ENCODE measurements around the gene OGDH. TPM values are rescaled to one million over a fixed set of nuclear protein-coding genes. Genes with fewer than 3 reads are reported as not detected.

The OGDH gene
- total RNA-seq, 2 donors from 2014 or later, result 277 to 390 TPM

DNA sequence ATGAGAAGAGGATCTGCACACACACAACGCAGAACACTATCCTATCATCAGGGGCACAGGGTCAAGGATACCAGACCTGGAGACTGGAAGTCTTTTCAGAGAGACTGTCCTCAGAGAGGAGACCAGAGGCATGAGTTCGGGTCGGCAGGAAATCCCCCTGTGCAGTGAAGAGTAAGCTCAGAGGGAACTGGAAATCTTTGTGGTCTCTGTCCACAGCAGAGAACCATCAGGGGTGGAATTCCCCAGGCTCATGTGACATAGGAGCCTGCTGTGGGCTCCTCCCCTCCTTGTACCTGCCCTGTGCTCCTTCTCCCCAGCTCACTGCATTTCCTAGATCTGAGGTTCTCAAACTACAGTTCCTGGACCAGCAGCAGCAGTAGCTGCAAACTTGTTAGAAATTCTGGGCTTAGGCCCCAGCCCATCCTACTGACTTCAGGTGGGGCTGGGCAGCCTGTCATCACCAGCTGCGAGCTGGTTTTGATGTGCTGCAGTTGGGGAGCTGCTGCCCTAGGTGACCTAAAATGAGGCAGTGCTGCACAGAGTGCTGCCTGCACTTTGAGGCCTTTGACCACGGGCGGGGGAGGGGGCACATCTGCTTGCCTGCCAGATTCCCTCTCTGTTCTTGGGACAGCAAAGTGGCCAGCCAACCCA lies 144.6 kb downstream of the OGDH start:
- no peaks in the 10 kb centered on the region for H3K36me3 ChIP-seq
- peaks cover 0 to 52% of the 10 kb centered on the region in 2 donors for H3K4me1 ChIP-seq
- TF ChIP-seq CTCF (IDR thresholded peaks at IDR 0.05), result no peak
- H3K4me3 ChIP-seq, result no peak overlapping the region
- no peaks in the 10 kb centered on the region for H3K9me3 ChIP-seq
- H3K27me3 ChIP-seq, result no peaks in the 10 kb centered on the region
- H3K27ac ChIP-seq, result no peak overlapping the region
- DNase-seq (ENCODE audit: low spot score), result no peak

- Histone ChIP-seq H3K36me3 (peaks cover 1% of the 10 kb centered on the region), H3K4me3 (no peak overlapping the region), H3K27me3 (no peaks in the 10 kb centered on the region), H3K4me1 (peaks cover 0 to 70% of the 10 kb centered on the region in 2 donors), H3K27ac (no peak overlapping the region), H3K9me3 (no peaks in the 10 kb centered on the region)
- no peak for DNase-seq (ENCODE audit: low spot score)
- TF ChIP-seq CTCF (IDR thresholded peaks at IDR 0.05), result no peak
Observed at GRCh38 chr7:44752822-44753221, 146.4 kb downstream of the OGDH start.

- peaks cover 0 to 63% of the 10 kb centered on the region in 2 donors for H3K4me1 ChIP-seq
Observed at GRCh38 chr7:44754802-44755697, 148.6 kb downstream of the OGDH start.

GRCh38 chr7:44755698-44756627 lies 149.5 kb downstream of the OGDH start:
- Histone ChIP-seq H3K4me1 (peaks cover 0 to 53% of the 10 kb centered on the region in 2 donors), H3K4me3 (no peak overlapping the region), H3K27me3 (no peaks in the 10 kb centered on the region), H3K9me3 (no peaks in the 10 kb centered on the region), H3K36me3 (peaks cover 28% of the 10 kb centered on the region), H3K27ac (peak overlapping the region; percentile 1 to 42)
- TF ChIP-seq CTCF (IDR thresholded peaks at IDR 0.05), result no peak
- no peak for DNase-seq (ENCODE audit: low spot score)

More at GRCh38 chr7:44754802-44755697, 148.6 kb downstream of the OGDH start:
- Histone ChIP-seq H3K36me3 (peaks cover 19% of the 10 kb centered on the region), H3K27ac (peak overlapping the region; percentile 1 to 42), H3K9me3 (no peaks in the 10 kb centered on the region), H3K4me3 (no peak overlapping the region), H3K27me3 (no peaks in the 10 kb centered on the region)
- no peak for TF ChIP-seq CTCF (IDR thresholded peaks at IDR 0.05)
- DNase-seq (ENCODE audit: low spot score), result no peak

DNA sequence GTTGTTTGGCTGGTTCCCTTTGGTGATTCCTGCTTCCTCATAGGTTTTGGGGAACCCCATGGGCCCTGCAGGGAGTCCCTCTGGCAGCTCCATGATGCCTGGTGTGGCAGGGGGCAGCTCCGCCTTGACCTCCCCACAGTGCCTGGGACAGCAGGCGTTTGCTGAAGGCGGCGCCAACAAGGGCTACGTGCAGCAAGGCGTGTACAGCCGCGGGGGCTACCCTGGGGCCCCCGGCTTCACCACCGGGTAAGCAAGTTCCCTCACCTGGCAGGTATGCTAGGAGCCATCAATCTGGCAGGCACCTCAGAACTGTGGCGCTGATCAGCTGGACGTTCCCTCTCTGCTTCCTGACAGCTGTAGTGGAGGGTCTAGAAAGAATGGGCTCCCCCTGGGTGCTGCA lies 150.5 kb downstream of the OGDH start:
- Histone ChIP-seq H3K4me1 (peaks cover 0 to 46% of the 10 kb centered on the region in 2 donors), H3K4me3 (no peak overlapping the region), H3K36me3 (peaks cover 38% of the 10 kb centered on the region), H3K9me3 (no peaks in the 10 kb centered on the region), H3K27me3 (no peaks in the 10 kb centered on the region), H3K27ac (no peak overlapping the region)
- no peak for TF ChIP-seq CTCF (IDR thresholded peaks at IDR 0.05)
- DNase-seq (ENCODE audit: low spot score), result no peak

Data from right atrium auricular region (tissue), 2 donors.